Natural killer cell treated with Interleukin-12 subunit alpha and Interleukin-12 subunit beta and Interleukin-15 and Interleukin-18, amount 100 ng/mL, for 72 hours (primary cell): Measurements from ENCODE around the gene REXO2. TPM values are rescaled to one million over a fixed set of nuclear protein-coding genes. Genes with fewer than 3 reads are reported as not detected.

Experiments
- ATAC-seq, 2 donors: fragments of 150-1000 bp; cut with Tn5 transposase in 1 of 2; sonication (Bioruptor Pico), chemical (Tn5 transposase) in 1 of 2; 2 replicates each; pipeline ENCODE4 v1.10.0; 2021
- DNase-seq: peaks from one replicate; pipeline ENCODE4 v3.0.0; 2022; ENCODE audit warnings: low spot score
- H3K27ac Mint-ChIP-seq, 2 donors: 1 replicate in 1 of 2; 2 replicates in 1 of 2; pipeline ENCODE4 v1.8.0; 2022; ENCODE audit warnings: mixed read lengths in 2 of 2, mild to moderate bottlenecking in 1 of 2, moderate library complexity in 1 of 2
- H3K27me3 Mint-ChIP-seq, 2 donors: 1 replicate in 1 of 2; 2 replicates in 1 of 2; pipeline ENCODE4 v1.8.0; 2022; ENCODE audit warnings: mixed read lengths in 2 of 2
- H3K36me3 Mint-ChIP-seq: one replicate; pipeline ENCODE4 v1.8.0; 2022; ENCODE audit warnings: mixed read lengths
- H3K4me1 Mint-ChIP-seq, 2 donors: 1 replicate in 1 of 2; 2 replicates in 1 of 2; pipeline ENCODE4 v1.8.0; 2022; ENCODE audit warnings: low read depth in 2 of 2, mixed read lengths in 2 of 2, mild to moderate bottlenecking in 1 of 2
- H3K4me3 Mint-ChIP-seq: one replicate; pipeline ENCODE4 v1.8.0; 2022; ENCODE audit warnings: mixed read lengths
- H3K9me3 Mint-ChIP-seq: 2 replicates; pipeline ENCODE4 v1.8.0; 2022; ENCODE audit warnings: mixed read lengths
- total RNA-seq, 2 donors: library from RNA; stranded (reverse); gene quantifications; one replicate each; pipeline ENCODE4 v1.2.3, GENCODE V29; 2022

Gene REXO2
- 10 to 100 TPM; 43.8 to 49.6 TPM for total RNA-seq

GRCh38 chr11:114439229-114440120, at the start of gene REXO2:
Gene REXO2, plus strand, starts transcription at chr11:114439467. Its CDS starts 62 bp downstream, at chr11:114439529.
- ATAC-seq = peak; percentile 99
- Mint-ChIP-seq H3K4me3 (peak within 1 kb of the TSS; percentile 93), H3K27me3 (no peaks in the 10 kb centered on the region), H3K9me3 (no peaks in the 10 kb centered on the region), H3K27ac (peak within 1 kb of the TSS; percentile 79 to 95), H3K36me3 (no peaks in the 10 kb centered on the region), H3K4me1 (peaks cover 17 to 24% of the 10 kb centered on the region in 2 donors)
- peak; percentile 95 for DNase-seq

- Mint-ChIP-seq H3K4me3 (no peak overlapping the region), H3K27me3 (no peaks in the 10 kb centered on the region), H3K4me1 (peaks cover 0 to 4% of the 10 kb centered on the region in 2 donors), H3K9me3 (no peaks in the 10 kb centered on the region), H3K36me3 (no peaks in the 10 kb centered on the region), H3K27ac (no peak overlapping the region)
- DNase-seq (no peak), ATAC-seq (no peak)
Measured at GRCh38 chr11:114392735-114393667, 46.3 kb upstream of the REXO2 start.

- no peaks in the 10 kb centered on the region for H3K27me3 Mint-ChIP-seq
- H3K4me3 Mint-ChIP-seq = no peak overlapping the region
- no peaks in the 10 kb centered on the region for H3K9me3 Mint-ChIP-seq
- H3K36me3 Mint-ChIP-seq = peaks cover 11% of the 10 kb centered on the region
- no peak for DNase-seq
- H3K4me1 Mint-ChIP-seq = peaks cover 15 to 17% of the 10 kb centered on the region in 2 donors
- no peak for ATAC-seq
- H3K27ac Mint-ChIP-seq = no peak overlapping the region
Measured at GRCh38 chr11:114395736-114396135, 43.5 kb upstream of the REXO2 start.

DNA sequence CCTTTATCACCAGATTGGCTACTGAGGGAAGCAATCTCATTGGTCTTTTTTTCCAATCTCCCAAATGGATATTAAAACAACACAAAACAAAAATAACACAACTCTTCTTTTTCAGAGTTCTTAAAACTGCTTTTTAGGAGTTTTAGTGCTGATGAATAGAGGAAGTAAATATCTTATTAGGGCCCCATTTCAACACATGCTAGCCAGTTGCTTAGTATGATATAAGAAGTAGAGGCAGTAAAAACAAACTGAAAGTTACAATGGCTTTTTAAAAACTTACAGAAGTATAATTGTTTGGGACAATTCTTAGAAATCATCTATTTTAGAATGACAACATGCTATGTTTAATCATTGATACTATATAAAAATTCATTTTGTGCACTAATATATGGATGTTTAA, 42.4 kb upstream of the REXO2 start:
- Mint-ChIP-seq H3K27me3 (no peaks in the 10 kb centered on the region), H3K36me3 (peaks cover 13% of the 10 kb centered on the region), H3K4me1 (peaks cover 17% of the 10 kb centered on the region in 2 donors), H3K9me3 (no peaks in the 10 kb centered on the region), H3K4me3 (no peak overlapping the region), H3K27ac (no peak overlapping the region)
- no peak for ATAC-seq
- no peak for DNase-seq

DNA sequence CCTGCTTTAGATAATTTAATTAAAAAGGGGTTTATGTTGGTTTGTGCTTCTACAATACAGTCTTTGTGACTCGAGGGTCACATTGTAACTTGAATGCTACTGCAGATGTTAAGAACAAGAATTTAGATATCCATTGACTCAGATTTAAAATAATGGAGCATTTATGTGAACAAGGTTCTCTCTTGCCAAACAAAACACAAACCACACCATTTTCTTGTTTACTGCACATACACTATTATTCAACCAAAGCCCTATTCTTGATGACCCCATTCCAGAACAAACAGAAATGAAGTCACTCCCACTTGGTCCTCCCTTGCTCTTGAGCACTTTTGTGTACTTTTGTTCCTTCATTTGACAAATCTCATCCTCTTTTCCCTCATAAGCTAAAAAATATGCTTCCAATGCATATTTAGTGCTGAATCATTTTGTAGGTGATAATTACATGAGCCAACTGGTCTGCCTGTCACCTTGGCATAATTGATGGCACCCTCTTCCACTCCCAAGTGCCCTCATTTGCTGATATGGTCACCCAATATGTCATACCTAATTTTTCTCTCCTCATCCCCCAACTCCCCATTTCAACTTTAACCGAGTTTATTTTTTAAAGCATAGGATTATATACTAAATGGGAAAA, 41.8 kb upstream of the REXO2 start:
- DNase-seq = no peak
- Mint-ChIP-seq H3K9me3 (no peaks in the 10 kb centered on the region), H3K27me3 (no peaks in the 10 kb centered on the region), H3K4me1 (peaks cover 20% of the 10 kb centered on the region in 2 donors), H3K27ac (peak overlapping the region in 1 of 2 donors; percentile 21), H3K4me3 (no peak overlapping the region), H3K36me3 (peaks cover 16% of the 10 kb centered on the region)
- ATAC-seq = no peak

DNA sequence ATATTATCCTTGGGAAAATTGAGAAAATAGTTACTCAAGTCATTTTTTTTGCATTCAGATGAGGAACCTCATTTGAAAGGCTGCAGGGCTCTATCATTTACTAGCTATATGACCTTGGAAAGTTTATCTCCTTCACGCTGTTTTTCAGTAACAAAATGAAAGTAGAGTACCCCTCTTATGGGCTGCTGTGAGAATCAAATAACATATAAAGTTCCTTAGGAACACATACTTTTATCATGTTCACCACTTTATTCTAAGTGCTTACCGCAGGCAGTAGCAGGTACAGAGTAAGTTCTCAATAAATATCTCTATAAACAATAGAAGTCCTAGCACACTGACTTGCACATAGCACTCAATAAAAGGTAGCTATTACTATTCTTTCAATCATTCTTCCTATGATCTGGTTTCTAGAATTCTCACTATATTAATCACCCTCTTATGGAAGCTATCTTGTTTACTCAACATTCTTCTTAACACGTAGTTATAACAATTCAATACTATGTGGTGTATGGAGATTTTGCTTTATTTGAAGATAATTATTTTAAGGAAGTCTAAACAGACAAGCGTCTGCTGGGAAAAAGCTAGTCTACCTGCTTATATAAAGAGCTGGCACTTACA, 40.9 kb upstream of the REXO2 start:
- Mint-ChIP-seq H3K27me3 (no peaks in the 10 kb centered on the region), H3K27ac (peak overlapping the region; percentile 98 to 99), H3K36me3 (peaks cover 16% of the 10 kb centered on the region), H3K4me3 (peak overlapping the region; percentile 94), H3K4me1 (peaks cover 23 to 28% of the 10 kb centered on the region in 2 donors), H3K9me3 (no peaks in the 10 kb centered on the region)
- ATAC-seq = no peak
- no peak for DNase-seq

DNA sequence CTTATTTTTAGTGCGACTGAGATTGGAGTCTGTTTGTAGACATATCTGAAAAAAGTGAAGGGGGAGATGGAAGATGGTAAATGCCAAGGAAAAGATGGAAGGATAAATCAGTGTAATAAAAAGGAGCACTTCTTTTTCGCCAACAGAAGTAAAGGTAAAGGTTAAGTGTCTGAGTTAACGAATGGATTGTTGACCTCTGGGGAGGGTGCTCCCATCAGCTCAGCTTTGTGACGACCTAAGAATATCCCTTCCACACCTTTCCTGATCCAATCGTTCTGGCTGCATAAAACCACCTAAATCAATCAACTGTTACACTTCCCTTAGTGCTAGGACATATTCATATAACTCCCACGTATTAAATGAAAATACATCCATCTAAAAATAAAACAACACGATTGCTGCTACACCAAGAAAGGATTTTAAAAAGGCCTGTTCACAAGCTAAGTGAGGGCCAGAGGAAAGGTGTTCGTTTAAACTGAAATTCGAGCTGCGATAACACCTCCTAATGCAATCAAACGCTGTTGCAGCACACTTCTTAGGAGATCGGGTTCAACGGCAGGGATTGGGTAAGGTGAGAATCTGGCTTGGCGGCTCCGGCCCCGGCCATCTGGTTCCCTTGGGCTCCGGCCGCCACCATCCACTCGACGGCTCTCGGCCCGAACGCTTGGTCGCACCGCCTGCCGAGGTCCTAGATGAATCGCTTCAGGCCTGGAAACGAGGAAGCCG, 39.6 kb upstream of the REXO2 start:
- H3K27me3 Mint-ChIP-seq = no peaks in the 10 kb centered on the region
- H3K9me3 Mint-ChIP-seq = no peaks in the 10 kb centered on the region
- DNase-seq (no peak), ATAC-seq (peak; percentile 42 to 53)
- peak overlapping the region; percentile 98 to 99 for H3K27ac Mint-ChIP-seq
- peaks cover 30 to 36% of the 10 kb centered on the region in 2 donors for H3K4me1 Mint-ChIP-seq
- peaks cover 23% of the 10 kb centered on the region for H3K36me3 Mint-ChIP-seq
- H3K4me3 Mint-ChIP-seq = peak overlapping the region; percentile 94

DNA sequence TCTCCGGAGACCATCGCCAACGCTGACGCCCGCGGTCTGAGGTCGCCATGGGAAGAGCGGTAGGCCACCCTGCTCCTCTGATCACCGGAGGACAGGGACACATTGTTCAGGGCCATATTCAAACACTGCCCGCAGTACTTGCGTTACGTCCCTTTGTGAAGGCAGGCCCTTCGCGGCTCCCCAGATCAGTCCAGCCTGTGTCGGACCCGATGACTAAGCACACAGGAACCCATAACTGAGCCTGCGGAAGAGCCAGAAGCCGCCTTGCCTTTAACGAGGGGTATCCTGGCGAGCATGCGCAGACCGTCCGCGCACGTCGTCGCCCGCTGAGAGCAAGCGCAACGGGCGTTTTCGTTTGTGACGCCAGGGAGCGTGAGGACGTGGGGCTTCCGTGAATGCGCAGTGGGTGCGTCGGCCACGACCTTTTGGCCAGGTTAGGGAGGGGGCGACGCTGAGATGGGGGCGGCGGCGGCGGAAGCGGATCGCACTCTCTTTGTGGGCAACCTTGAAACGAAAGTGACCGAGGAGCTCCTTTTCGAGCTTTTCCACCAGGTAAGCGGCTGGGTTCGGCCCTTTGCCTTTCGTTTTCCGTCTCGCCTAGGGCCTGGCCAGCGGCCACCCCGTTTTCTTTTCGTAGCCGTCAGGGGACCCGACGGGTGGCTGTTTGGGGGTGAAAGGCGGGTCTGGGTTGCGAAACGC, 38.9 kb upstream of the REXO2 start, which contains the start of the genes C11orf71 and RBM7:
TSS of gene C11orf71 (minus strand) at position 296 of the 699 bp plus-strand sequence. CDS start at position 116, 180 bp downstream.
TSS of gene RBM7 (plus strand) at position 451 of the 699 bp plus-strand sequence. CDS start at position 457, 6 bp downstream.
- peak; percentile 99 for DNase-seq
- Mint-ChIP-seq H3K4me1 (peaks cover 35 to 42% of the 10 kb centered on the region in 2 donors), H3K36me3 (peaks cover 24% of the 10 kb centered on the region), H3K27me3 (no peaks in the 10 kb centered on the region), H3K27ac (peak within 1 kb of the TSS; percentile 98 to 99), H3K9me3 (no peaks in the 10 kb centered on the region), H3K4me3 (peak within 1 kb of the TSS; percentile 94)
- peak; percentile 97 to 98 for ATAC-seq

GRCh38 chr11:114400915-114401223, 38.4 kb upstream of the REXO2 start:
- Mint-ChIP-seq H3K4me1 (peaks cover 37 to 45% of the 10 kb centered on the region in 2 donors), H3K9me3 (no peaks in the 10 kb centered on the region), H3K4me3 (peak overlapping the region; percentile 94), H3K27me3 (no peaks in the 10 kb centered on the region), H3K27ac (peak overlapping the region; percentile 98 to 99), H3K36me3 (peaks cover 27% of the 10 kb centered on the region)
- DNase-seq = no peak
- ATAC-seq = no peak

- H3K4me1 Mint-ChIP-seq = peaks cover 37 to 45% of the 10 kb centered on the region in 2 donors
- ATAC-seq = no peak
Measured at GRCh38 chr11:114401311-114401710, 38.0 kb upstream of the REXO2 start.

DNA sequence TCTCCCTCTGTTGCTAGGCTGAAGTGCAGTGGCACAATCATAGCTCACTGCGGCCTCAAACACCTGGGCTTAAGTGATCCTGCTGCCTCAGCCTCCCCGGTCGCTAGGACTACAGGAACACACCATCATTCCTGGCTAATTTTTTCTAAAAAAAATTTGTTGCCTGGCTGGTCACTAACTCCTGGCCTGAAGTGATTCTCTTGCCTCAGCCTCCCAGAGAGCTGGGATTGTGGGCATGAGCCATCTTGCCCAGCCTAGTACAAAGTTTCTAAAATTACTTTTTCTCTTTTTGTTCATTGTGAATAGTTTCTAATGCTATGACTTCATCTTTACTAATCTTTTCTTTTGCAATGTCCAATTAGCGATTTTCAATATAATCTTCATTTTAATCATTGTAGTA, 26.3 kb upstream of the REXO2 start:
- H3K27me3 Mint-ChIP-seq = no peaks in the 10 kb centered on the region
- no peak for ATAC-seq
- no peak for DNase-seq
- H3K4me3 Mint-ChIP-seq = no peak overlapping the region
- peaks cover 13% of the 10 kb centered on the region for H3K36me3 Mint-ChIP-seq
- no peak overlapping the region for H3K27ac Mint-ChIP-seq
- H3K4me1 Mint-ChIP-seq = no peaks in the 10 kb centered on the region
- H3K9me3 Mint-ChIP-seq = no peaks in the 10 kb centered on the region

More at GRCh38 chr11:114401311-114401710, 38.0 kb upstream of the REXO2 start:
- DNase-seq = no peak
- Mint-ChIP-seq H3K4me3 (peak overlapping the region; percentile 94), H3K9me3 (no peaks in the 10 kb centered on the region), H3K36me3 (peaks cover 31% of the 10 kb centered on the region), H3K27ac (peak overlapping the region; percentile 98 to 99), H3K27me3 (no peaks in the 10 kb centered on the region)

DNA sequence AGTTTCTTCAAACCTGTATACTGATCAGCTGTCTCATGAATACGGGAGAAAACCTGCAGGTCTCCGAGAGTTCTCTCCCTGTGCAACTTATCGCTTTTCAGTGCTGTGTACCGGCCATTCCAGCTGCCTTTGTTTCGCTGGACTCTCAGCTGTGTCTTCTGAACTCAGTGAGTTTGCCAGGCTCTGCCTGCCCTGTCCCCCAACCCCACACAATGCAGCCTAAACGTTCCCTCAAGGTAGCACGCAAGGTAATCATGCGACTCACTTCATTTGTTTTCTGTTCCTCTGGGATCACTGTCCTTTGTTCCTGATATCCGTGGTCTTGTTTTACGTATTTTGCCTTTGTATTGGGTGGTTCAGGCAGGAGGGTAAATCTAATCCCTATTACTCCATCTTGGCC, 25.3 kb upstream of the REXO2 start:
- Mint-ChIP-seq H3K27ac (no peak overlapping the region), H3K4me1 (no peaks in the 10 kb centered on the region), H3K4me3 (no peak overlapping the region), H3K27me3 (no peaks in the 10 kb centered on the region), H3K36me3 (peaks cover 13% of the 10 kb centered on the region), H3K9me3 (no peaks in the 10 kb centered on the region)
- DNase-seq = no peak
- ATAC-seq = no peak
